HepG2 (cell line): ENCODE data around the gene SIRPB2. TPM values are rescaled to one million over a fixed set of nuclear protein-coding genes. Genes with fewer than 3 reads are reported as not detected.

Source experiments
- ATAC-seq: fragments of 200-7000 bp; cut with Tn5 transposase; 3 replicates; pipeline ENCODE4 v1.9.1; 2020; ENCODE audit warnings: mild to moderate bottlenecking, moderate library complexity
- Bru-seq: library from RNA; stranded (reverse); fragments of 400-500 nt; gene quantifications from one replicate; lab custom pipeline; 2021; lab: Mats Ljungman, UMichigan
- BruChase-seq, 2 experiments: library from RNA; stranded (reverse); fragments of 400-500 nt; gene quantifications; one replicate each; lab custom pipeline; 2021; lab: Mats Ljungman, UMichigan
- BruUV-seq: library from RNA; stranded (reverse); fragments of 400-500 nt; replicated peaks from 2 replicates; lab custom pipeline; 2021; lab: Mats Ljungman, UMichigan
- CTCF ChIA-PET: fragments of 300-600 bp; formaldehyde crosslinking; extraction: SDS; loops from one replicate; lab custom pipeline; 2021; ENCODE audit warnings: low total read pairs, inconsistent platforms, low intra/inter-chr PET ratio; lab: Yijun Ruan, JAX
- POLR2A ChIA-PET: fragments of 350-600 bp; sonication (Branson Sonifier 250); formaldehyde crosslinking; loops from one replicate; lab custom pipeline; 2020; ENCODE audit warnings: antibody characterized with exemption, inconsistent platforms; lab: Yijun Ruan, JAX
- DNase-seq: peaks from one replicate; pipeline ENCODE4 v3.0.0-alpha.2; 2015; ENCODE audit warnings: low spot score
- FAIRE-seq: peaks from 3 replicates; lab custom pipeline; 2011; peaks lifted over from hg19 to GRCh38; lab: Jason Lieb, UNC
- H2AFZ ChIP-seq: one replicate; pipeline ENCODE4 v1.6.1; 2011; ENCODE audit warnings: low read length, inconsistent platforms
- H3K27ac ChIP-seq: fragments of 300-600 bp; 3 replicates; pipeline ENCODE4 v1.8.0; 2011; ENCODE audit warnings: mixed run types, mild to moderate bottlenecking, mixed read lengths, low read length, inconsistent platforms; ENCODE audit not compliant: insufficient read depth; ENCODE audit errors: extremely low read length
- H3K27me3 ChIP-seq, 2 experiments: fragments of 200-600 bp in 1 of 2; 2 replicates in 1 of 2; 3 replicates in 1 of 2; pipeline versions ENCODE4 v1.6.0 to v1.8.0; 2011; ENCODE audit warnings: low read length in 2 of 2, mild to moderate bottlenecking in 2 of 2, moderate library complexity in 2 of 2, inconsistent platforms in 1 of 2; ENCODE audit not compliant: insufficient read depth in 2 of 2, control insufficient read depth in 1 of 2
- H3K36me3 ChIP-seq, 2 experiments: fragments of 200-600 bp in 1 of 2; replicated peaks in 1 of 2; 2 replicates in 1 of 2; 3 replicates in 1 of 2; pipeline versions ENCODE4 v1.5.1 to v1.8.0; 2011; ENCODE audit warnings: low read length in 2 of 2, inconsistent platforms in 1 of 2; ENCODE audit not compliant: insufficient read depth in 2 of 2, control insufficient read depth in 1 of 2
- H3K4me1 ChIP-seq: 2 replicates; pipeline ENCODE4 v1.5.1; 2012; ENCODE audit warnings: low read length, inconsistent platforms; ENCODE audit not compliant: insufficient read depth
- H3K4me2 ChIP-seq: 2 replicates; pipeline ENCODE4 v1.6.0; 2011; ENCODE audit warnings: low read depth, low read length, inconsistent platforms
- H3K4me3 ChIP-seq, 3 experiments: fragments of 200-600 bp in 1 of 3; sonication (generic), shearing (Covaris generic) in 1 of 3; replicated peaks in 1 of 3; 2 replicates each; pipeline ENCODE4 v1.5.1; 2011 to 2016; ENCODE audit warnings: low read length in 3 of 3, inconsistent platforms in 2 of 3, low read depth in 2 of 3, mild to moderate bottlenecking in 2 of 3, control low read depth in 1 of 3, mixed read lengths in 1 of 3; ENCODE audit not compliant: insufficient read depth in 1 of 3
- H3K79me2 ChIP-seq: one replicate; pipeline ENCODE4 v1.6.1; 2011; ENCODE audit warnings: low read length, inconsistent platforms; ENCODE audit not compliant: insufficient read depth
- H3K9ac ChIP-seq: 2 replicates; pipeline ENCODE4 v1.6.0; 2011; ENCODE audit warnings: mild to moderate bottlenecking, low read depth, low read length, inconsistent platforms; ENCODE audit not compliant: insufficient read depth
- H3K9me3 ChIP-seq: 2 replicates; pipeline ENCODE4 v1.5.1; 2012; ENCODE audit warnings: mild to moderate bottlenecking, low read length
- H4K20me1 ChIP-seq: 2 replicates; pipeline ENCODE4 v1.6.0; 2011; ENCODE audit warnings: inconsistent platforms, mild to moderate bottlenecking, low read length, moderate library complexity; ENCODE audit not compliant: insufficient read depth
- FLYWCH1 ChIP-seq: sonication (generic); formaldehyde crosslinking; IDR thresholded peaks from 2 replicates; pipeline ENCODE4 v1.8.1; 2023; ENCODE audit warnings: mild to moderate bottlenecking, missing genetic modification reagents
- SIX1 ChIP-seq: sonication (generic); formaldehyde crosslinking; IDR thresholded peaks from 2 replicates; pipeline ENCODE4 v1.4.0; 2020; ENCODE audit warnings: missing genetic modification reagents, borderline replicate concordance
- SP4 ChIP-seq: sonication (generic); formaldehyde crosslinking; IDR thresholded peaks from 2 replicates; pipeline ENCODE4 v1.8.1; 2023; ENCODE audit warnings: mild to moderate bottlenecking, missing genetic modification reagents
- WGBS: methylation state at CpG from one replicate; pipeline ENCODE4 v1.1.6; 2017; ENCODE audit warnings: low lambda C conversion rate; 5-methylcytosine and 5-hydroxymethylcytosine counted together
- in situ Hi-C: cut with HindIII; loops from 2 replicates; pipeline ENCODE4 v1.10.0; 2017; ENCODE audit warnings: low pct_unique_long_range_greater_than_20kb; ENCODE audit not compliant: extremely low pct_ligation_motif_present
- intact Hi-C: fragments of 100-400 bp; cut with micrococcal nuclease; formaldehyde crosslinking; loops from one replicate; pipeline ENCODE4 v1.10.0; 2022; ENCODE audit not compliant: unreplicated experiment
- long read RNA-seq, 2 experiments: library from RNA in 1 of 2; library from polyadenylated mRNA in 1 of 2; stranded (forward) in 1 of 2; unstranded in 1 of 2; transcript quantifications; one replicate each; pipeline ENCODE4 v2.0.0, GENCODE V29; 2019 to 2022
- polyA minus RNA-seq, 3 experiments: library from RNA; depleted of rRNA, polyadenylated mRNA; stranded (reverse); fragments of >200 nt; gene quantifications; 2 replicates each; pipeline ENCODE4 v1.2.3, GENCODE V29; 2011; ENCODE audit warnings: low replicate concordance in 1 of 3
- polyA plus RNA-seq, 8 experiments: library from polyadenylated mRNA; depleted of rRNA in 3 of 8; stranded (reverse) in 7 of 8; unstranded in 1 of 8; fragments of >200 nt; fragmentation: Illumina TruSeq in 4 of 8; extraction: Trizol in 4 of 8; gene quantifications; 2 replicates each; pipeline versions ENCODE4 v1.2.1 to v1.2.3, GENCODE V29; 2011 to 2016; ENCODE audit warnings: low read depth in 4 of 8, missing spikeins in 1 of 8, mixed read lengths in 1 of 8; ENCODE audit not compliant: insufficient read depth in 1 of 8
- total RNA-seq, 5 experiments: library from RNA; depleted of rRNA; stranded (reverse); fragments of >200 nt; fragmentation: Illumina TruSeq; extraction: Trizol; gene quantifications; 2 replicates each; pipeline ENCODE4 v1.2.3, GENCODE V29; 2016; ENCODE audit warnings: low read depth in 1 of 5

SIRPB2 gene
- total RNA-seq (2016; rRNA removed; fragmentation: Illumina TruSeq; extraction: Trizol) (not detected in 2 replicates), polyA plus RNA-seq (2011; rRNA removed) (not detected in 2 replicates), polyA minus RNA-seq (2011; rRNA and poly(A)+ RNA removed; ENCODE audit: low replicate concordance) (not detected in 2 replicates), Bru-seq, nascent RNA (not detected), BruChase-seq, experiment 1, labeled RNA remaining after a 6-hour chase (not detected), BruChase-seq, experiment 2, labeled RNA remaining after a 2-hour chase (not detected)
- not detected in 2 replicates for total RNA-seq (2016; cell fraction: cytosol; rRNA removed; fragmentation: Illumina TruSeq; extraction: Trizol; ENCODE audit: low read depth)
- not detected in 2 replicates for total RNA-seq (2016; cell fraction: insoluble cytoplasmic fraction; rRNA removed; fragmentation: Illumina TruSeq; extraction: Trizol)
- total RNA-seq (2016; cell fraction: membrane; rRNA removed; fragmentation: Illumina TruSeq; extraction: Trizol): not detected in 2 replicates
- total RNA-seq (2016; cell fraction: nucleus; rRNA removed; fragmentation: Illumina TruSeq; extraction: Trizol): not detected in 2 replicates
- not detected in 2 replicates for polyA plus RNA-seq (2011; cell fraction: cytosol; rRNA removed)
- polyA plus RNA-seq (2011; cell fraction: nucleus; rRNA removed): not detected in 2 replicates
- not detected in 2 replicates for polyA plus RNA-seq (2012)
- polyA plus RNA-seq (2016; cell fraction: cytosol; fragmentation: Illumina TruSeq; extraction: Trizol; ENCODE audit: low read depth): not detected in 2 replicates
- not detected in 2 replicates for polyA plus RNA-seq (2016; cell fraction: insoluble cytoplasmic fraction; fragmentation: Illumina TruSeq; extraction: Trizol; ENCODE audit: low read depth)
- polyA plus RNA-seq (2016; cell fraction: membrane; fragmentation: Illumina TruSeq; extraction: Trizol; ENCODE audit: low read depth): not detected in 2 replicates
- not detected in 2 replicates for polyA plus RNA-seq (2016; cell fraction: nucleus; fragmentation: Illumina TruSeq; extraction: Trizol; ENCODE audit: insufficient read depth, low read depth)
- not detected in 2 replicates for polyA minus RNA-seq (2011; cell fraction: cytosol; rRNA and poly(A)+ RNA removed)
- polyA minus RNA-seq (2011; cell fraction: nucleus; rRNA and poly(A)+ RNA removed): not detected in 2 replicates
- long read RNA-seq, experiment 1: 0 reads
- long read RNA-seq, experiment 2: 0 reads

DNA sequence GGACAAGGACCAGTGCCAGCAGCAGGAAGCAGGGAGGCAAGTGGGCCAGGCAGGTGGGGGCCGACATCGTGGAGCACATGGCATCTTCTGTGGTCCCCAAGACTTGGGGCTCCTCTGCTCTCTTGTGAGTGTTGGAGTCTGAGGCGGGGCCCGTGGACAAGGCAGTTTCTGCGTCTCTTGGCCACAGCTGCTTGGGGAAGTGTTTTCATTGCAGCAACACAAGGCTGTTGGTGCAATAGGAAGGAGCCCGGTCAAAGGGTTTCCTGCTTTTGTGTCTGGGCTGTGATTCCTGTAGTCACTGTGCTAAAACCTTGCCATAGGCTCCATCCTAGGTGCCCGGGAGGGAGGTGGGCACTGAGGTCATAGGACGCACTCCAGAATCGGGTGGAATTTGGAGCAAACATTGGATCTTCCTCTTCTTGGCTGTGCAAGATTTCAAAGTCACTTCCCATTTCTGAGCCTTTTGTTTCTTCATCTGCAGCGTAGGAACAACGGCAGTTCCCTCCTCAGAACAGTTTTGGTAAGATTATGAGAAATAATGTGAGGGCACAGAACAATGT, at the start of gene SIRPB2:
Gene SIRPB2, minus strand, starts transcription at position 140 of the 560 bp plus-strand sequence. Its CDS starts 61 bp downstream, at position 79.
- 7% methylated on average over 11 of the region's 11 CpGs for WGBS
- H3K9me3 ChIP-seq: no peaks in the 10 kb centered on the region
- ChIA-PET POLR2A (no interaction called here), CTCF (no interaction called here)
- BruUV-seq: no TSS peak
- no peak within 1 kb of the TSS for H2AFZ ChIP-seq
- H3K79me2 ChIP-seq: no peaks in the 10 kb centered on the region
- no peaks in the 10 kb centered on the region for H4K20me1 ChIP-seq
- FAIRE-seq: no peak
- H3K27me3 ChIP-seq: peaks cover 2 to 26% of the 10 kb centered on the region in 2 experiments; a peak in 4 of 5 replicates
- DNase-seq: no peak
- in situ Hi-C loops: no loop called here
- ATAC-seq: no peak
- no peak within 1 kb of the TSS for H3K9ac ChIP-seq
- TF ChIP-seq SIX1 (CRISPR knock-in tag): no peak
- TF ChIP-seq SP4 (CRISPR knock-in tag): 0 out of 2 replicates have a peak, but pooled peaks have one; percentile 21
- no peak for TF ChIP-seq FLYWCH1 (CRISPR knock-in tag)
- intact Hi-C loops: no loop called here
- no peaks in the 10 kb centered on the region for H3K4me1 ChIP-seq
- H3K4me2 ChIP-seq: no peak within 1 kb of the TSS
- no peak within 1 kb of the TSS for H3K27ac ChIP-seq
- no peak within 1 kb of the TSS for H3K4me3 ChIP-seq
- no peaks in the 10 kb centered on the region for H3K36me3 ChIP-seq
